K562 (cell line): ENCODE data around the gene ARHGAP28.

Experiments
- ATF3 ChIP-seq, 2 experiments: fragments of 450-650 bp in 1 of 2; sonication (generic) in 1 of 2; formaldehyde crosslinking in 1 of 2; IDR thresholded peaks in 1 of 2; conservative IDR thresholded peaks in 1 of 2; 2 replicates each; pipeline versions ENCODE4 v1.6.1 to v1.8.1; 2016 to 2023; ENCODE audit warnings: mild to moderate bottlenecking in 2 of 2, moderate library complexity in 2 of 2, inconsistent platforms in 1 of 2, missing genetic modification reagents in 1 of 2
- CBX5 ChIP-seq: IDR thresholded peaks from 2 replicates; pipeline ENCODE4 v1.6.1; 2014; ENCODE audit warnings: low read depth, borderline replicate concordance
- ELF1 ChIP-seq: fragments of 200-800 bp; sonication (Bioruptor generic); IDR thresholded peaks from 2 replicates; pipeline ENCODE4 v1.6.1; 2016; ENCODE audit warnings: missing genetic modification characterization, missing compliant biosample characterization
- NFRKB ChIP-seq: fragments of 450-650 bp; IDR thresholded peaks from 2 replicates; pipeline ENCODE4 v1.6.1; 2016; ENCODE audit warnings: low read depth
- NR2C2 ChIP-seq, 2 experiments: fragments of 200-800 bp in 1 of 2; sonication (Bioruptor generic) in 1 of 2; sonication (generic) in 1 of 2; formaldehyde crosslinking in 1 of 2; IDR thresholded peaks; 2 replicates each; pipeline versions ENCODE4 v1.6.1 to v1.8.0; 2016 to 2022; ENCODE audit warnings: mild to moderate bottlenecking in 1 of 2, missing compliant biosample characterization in 1 of 2, missing genetic modification characterization in 1 of 2, missing genetic modification reagents in 1 of 2
- POLR2A ChIP-seq: fragments of 450-650 bp; conservative IDR thresholded peaks from 2 replicates; pipeline ENCODE4 v1.6.1; 2016
- TCF7L2 ChIP-seq: fragments of 150-350 bp; IDR thresholded peaks from 2 replicates; pipeline ENCODE4 v1.6.1; 2016; ENCODE audit warnings: low read depth, mild to moderate bottlenecking, low read length, moderate library complexity
- ZNF140 ChIP-seq: fragments of 250-450 bp; sonication (Bioruptor Pico); IDR thresholded peaks from 2 replicates; pipeline ENCODE4 v1.8.0; 2021; ENCODE audit warnings: moderate library complexity, mild to moderate bottlenecking, inconsistent platforms
- ZNF277 ChIP-seq: fragments of 250-450 bp; sonication (Bioruptor Pico); IDR thresholded peaks from 2 replicates; pipeline ENCODE4 v1.8.0; 2022; ENCODE audit warnings: inconsistent platforms, mild to moderate bottlenecking, moderate library complexity, borderline replicate concordance
- ZNF280B ChIP-seq: fragments of 250-450 bp; sonication (Bioruptor Pico); IDR thresholded peaks from 2 replicates; pipeline ENCODE4 v1.5.1; 2021; ENCODE audit warnings: mild to moderate bottlenecking
- ZSCAN29 ChIP-seq: fragments of 450-650 bp; IDR thresholded peaks from 2 replicates; pipeline ENCODE4 v1.6.1; 2017

- TF ChIP-seq NFRKB (no peak), TCF7L2 (no peak), NR2C2 (CRISPR knock-in tag; IDR thresholded peaks at IDR 0.05) (no peak), NR2C2 (tag; IDR thresholded peaks at IDR 0.05) (no peak), CBX5 (no peak), ZSCAN29 (no peak), ZNF140 (CRISPR knock-in tag) (no peak), ZNF277 (CRISPR knock-in tag) (no peak), POLR2A (no peak), ATF3 (IDR thresholded peaks at IDR 0.05) (no peak), ATF3 (CRISPR knock-in tag; conservative IDR thresholded peaks at IDR 0.05) (no peak), ZNF280B (no peak), ELF1 (tag) (no peak)
Measured at GRCh38 chr18:6938003-6938402, 208.5 kb downstream of the ARHGAP28 start.
